OCI-LY7 (cell line): ENCODE results near the gene PRMT1. TPM values are rescaled to one million over a fixed set of nuclear protein-coding genes. Genes with fewer than 3 reads are reported as not detected.

ENCODE experiments used
- BruUV-seq: library from RNA; stranded (reverse); fragments of 400-500 nt; replicated peaks from 2 replicates; lab custom pipeline; 2021; lab: Mats Ljungman, UMichigan
- CTCF ChIA-PET: fragments of 300-600 bp; sonication (Branson Sonifier 250); formaldehyde crosslinking; loops from one replicate; lab custom pipeline; 2022; ENCODE audit warnings: antibody characterized with exemption; ENCODE audit not compliant: unreplicated experiment; lab: Charles Lee
- POLR2A ChIA-PET: fragments of 300-600 bp; sonication (Branson Sonifier 250); formaldehyde crosslinking; loops from one replicate; lab custom pipeline; 2022; ENCODE audit warnings: antibody characterized with exemption; lab: Charles Lee
- DNase-seq: peaks from one replicate; pipeline ENCODE4 v3.0.0-alpha.2; 2015; ENCODE audit warnings: low spot score
- H2AFZ ChIP-seq: fragments of 200-600 bp; sonication (generic), shearing (Covaris generic); 2 replicates; pipeline ENCODE4 v1.6.1; 2014; ENCODE audit warnings: mild to moderate bottlenecking, antibody characterized with exemption, low read length, moderate library complexity
- H3K27ac ChIP-seq: fragments of 200-600 bp; sonication (generic); 2 replicates; pipeline ENCODE4 v1.5.1; 2014; ENCODE audit warnings: mixed run types, low read depth, mild to moderate bottlenecking, moderate library complexity, low read length, inconsistent platforms; ENCODE audit not compliant: poor library complexity, severe bottlenecking
- H3K36me3 ChIP-seq: fragments of 200-600 bp; sonication (generic); 2 replicates; pipeline ENCODE4 v1.6.1; 2014; ENCODE audit warnings: mild to moderate bottlenecking, antibody characterized with exemption, low read length, moderate library complexity, mixed read lengths; ENCODE audit not compliant: insufficient read depth
- H3K4me1 ChIP-seq: fragments of 200-600 bp; sonication (generic); 2 replicates; pipeline ENCODE4 v1.5.1; 2014; ENCODE audit warnings: mild to moderate bottlenecking, low read length; ENCODE audit not compliant: insufficient read depth, poor library complexity, severe bottlenecking
- H3K4me2 ChIP-seq: fragments of 200-600 bp; sonication (generic); 2 replicates; pipeline ENCODE4 v1.6.1; 2014; ENCODE audit warnings: mild to moderate bottlenecking, low read length
- H3K4me3 ChIP-seq: fragments of 200-600 bp; sonication (generic); 2 replicates; pipeline ENCODE4 v1.5.1; 2014; ENCODE audit warnings: mild to moderate bottlenecking, low read depth, low read length; ENCODE audit not compliant: poor library complexity, severe bottlenecking
- H3K79me2 ChIP-seq: fragments of 200-600 bp; sonication (generic); 2 replicates; pipeline ENCODE4 v1.6.1; 2016; ENCODE audit warnings: low read depth, mild to moderate bottlenecking, low read length, moderate library complexity, mixed read lengths; ENCODE audit not compliant: insufficient read depth
- H3K9me2 ChIP-seq: fragments of 200-600 bp; sonication (generic); 2 replicates; pipeline ENCODE4 v1.6.1; 2016; ENCODE audit warnings: mild to moderate bottlenecking, low read length, mixed read lengths; ENCODE audit not compliant: insufficient read depth
- H3K9me3 ChIP-seq: fragments of 200-600 bp; sonication (generic); 2 replicates; pipeline ENCODE4 v1.6.1; 2014; ENCODE audit warnings: mild to moderate bottlenecking, mixed run types, low read length, mixed read lengths
- H4K20me1 ChIP-seq: fragments of 200-600 bp; sonication (generic); 2 replicates; pipeline ENCODE4 v1.6.1; 2014; ENCODE audit warnings: mild to moderate bottlenecking, antibody characterized with exemption, low read length, moderate library complexity, mixed read lengths; ENCODE audit not compliant: insufficient read depth
- EZH2phosphoT487 ChIP-seq: fragments of 200-600 bp; sonication (generic); IDR thresholded peaks from 2 replicates; pipeline ENCODE4 v1.6.1; 2018; ENCODE audit warnings: low read depth, borderline replicate concordance, mild to moderate bottlenecking, mixed run types, antibody characterized with exemption, low read length, moderate library complexity, mixed read lengths
- intact Hi-C: fragments of 100-400 bp; cut with micrococcal nuclease; formaldehyde crosslinking; loops from one replicate; pipeline ENCODE4 v1.10.0; 2022; ENCODE audit not compliant: unreplicated experiment
- total RNA-seq, 2 experiments: library from RNA; depleted of rRNA in 1 of 2; stranded (reverse); fragments of >200 nt in 1 of 2; shearing (Covaris generic) in 1 of 2; gene quantifications; 2 replicates each; pipeline ENCODE4 v1.2.3, GENCODE V29; 2014 to 2022
- TF ChIP-seq, protein P1 (sequence below): fragments of 200-600 bp; sonication (generic); conservative IDR thresholded peaks from 2 replicates; pipeline ENCODE4 v1.5.1; 2014; ENCODE audit warnings: mild to moderate bottlenecking, antibody characterized with exemption, low read length, moderate library complexity, mixed read lengths

Gene PRMT1
- total RNA-seq, 2 experiments from 2014 or later: 266 to 403 TPM

DNA sequence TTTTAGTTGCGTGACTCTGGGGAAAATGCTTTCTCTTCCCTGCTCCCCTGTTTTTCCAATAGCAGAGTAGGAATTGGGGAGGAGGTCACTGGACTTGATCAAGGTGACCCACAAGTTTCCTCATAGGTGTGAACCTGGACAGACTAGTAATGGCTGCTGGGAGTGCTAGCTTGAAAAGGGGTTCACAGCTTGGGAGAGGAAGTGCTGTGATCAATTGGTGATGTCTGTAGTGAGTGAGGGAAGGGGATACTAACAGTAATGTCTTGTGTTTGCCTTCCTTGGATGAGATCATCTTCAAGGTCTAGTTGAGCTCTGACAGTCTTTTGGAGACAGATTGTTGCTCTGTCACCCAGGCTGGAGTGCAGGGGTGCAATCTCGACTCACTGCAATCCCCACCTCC is 9.6 kb upstream of the PRMT1 start:
- H3K4me1 ChIP-seq: peaks cover 29% of the 10 kb centered on the region
- intact Hi-C loops: no loop called here
- H3K36me3 ChIP-seq: peaks cover 28% of the 10 kb centered on the region
- peak overlapping the region; percentile 90 for H3K4me3 ChIP-seq
- no peaks in the 10 kb centered on the region for H3K9me3 ChIP-seq
- DNase-seq: no peak
- H2AFZ ChIP-seq: no peak overlapping the region
- H3K79me2 ChIP-seq: peaks cover 34% of the 10 kb centered on the region
- CTCF ChIA-PET: no interaction called here
- H3K4me2 ChIP-seq: peak overlapping the region; percentile 98
- no peak overlapping the region for H3K27ac ChIP-seq
- no TSS peak for BruUV-seq
- TF ChIP-seq, protein P1, sequence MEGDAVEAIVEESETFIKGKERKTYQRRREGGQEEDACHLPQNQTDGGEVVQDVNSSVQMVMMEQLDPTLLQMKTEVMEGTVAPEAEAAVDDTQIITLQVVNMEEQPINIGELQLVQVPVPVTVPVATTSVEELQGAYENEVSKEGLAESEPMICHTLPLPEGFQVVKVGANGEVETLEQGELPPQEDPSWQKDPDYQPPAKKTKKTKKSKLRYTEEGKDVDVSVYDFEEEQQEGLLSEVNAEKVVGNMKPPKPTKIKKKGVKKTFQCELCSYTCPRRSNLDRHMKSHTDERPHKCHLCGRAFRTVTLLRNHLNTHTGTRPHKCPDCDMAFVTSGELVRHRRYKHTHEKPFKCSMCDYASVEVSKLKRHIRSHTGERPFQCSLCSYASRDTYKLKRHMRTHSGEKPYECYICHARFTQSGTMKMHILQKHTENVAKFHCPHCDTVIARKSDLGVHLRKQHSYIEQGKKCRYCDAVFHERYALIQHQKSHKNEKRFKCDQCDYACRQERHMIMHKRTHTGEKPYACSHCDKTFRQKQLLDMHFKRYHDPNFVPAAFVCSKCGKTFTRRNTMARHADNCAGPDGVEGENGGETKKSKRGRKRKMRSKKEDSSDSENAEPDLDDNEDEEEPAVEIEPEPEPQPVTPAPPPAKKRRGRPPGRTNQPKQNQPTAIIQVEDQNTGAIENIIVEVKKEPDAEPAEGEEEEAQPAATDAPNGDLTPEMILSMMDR: no peak
- no peak for TF ChIP-seq EZH2phosphoT487
- no peaks in the 10 kb centered on the region for H4K20me1 ChIP-seq
- POLR2A ChIA-PET: interaction anchor here (0.6 kb wide), 1 partner anchor 140 kb away, joined by 3 read pairs; the partner anchor contains the start of gene RCN3
- no peaks in the 10 kb centered on the region for H3K9me2 ChIP-seq

DNA sequence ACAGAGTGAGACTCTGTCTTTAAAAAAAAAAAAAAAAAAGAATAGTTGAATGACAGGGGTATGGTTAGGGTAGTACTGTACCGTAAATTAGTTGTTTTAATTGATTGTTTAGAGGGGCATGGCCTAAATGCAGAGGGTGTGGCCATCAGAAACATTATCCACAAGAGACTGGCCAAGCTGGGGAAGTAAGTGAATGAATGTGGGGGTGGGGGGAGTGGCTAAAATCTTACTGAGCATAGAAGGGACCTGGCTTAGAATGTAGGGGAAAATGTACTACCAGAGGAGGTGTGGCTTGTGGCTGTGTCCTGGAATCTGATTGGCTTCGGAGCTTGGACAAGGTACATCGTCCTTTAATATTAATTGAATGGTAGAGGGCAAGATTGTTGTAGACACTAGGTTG is 7.6 kb upstream of the PRMT1 start:
- no peak overlapping the region for H3K4me3 ChIP-seq
- no peak overlapping the region for H2AFZ ChIP-seq
- peaks cover 45% of the 10 kb centered on the region for H3K4me1 ChIP-seq
- no peak overlapping the region for H3K4me2 ChIP-seq
- no TSS peak for BruUV-seq
- intact Hi-C loops: no loop called here
- H3K36me3 ChIP-seq: peaks cover 18% of the 10 kb centered on the region
- TF ChIP-seq, protein P1: no peak
- no peaks in the 10 kb centered on the region for H3K9me2 ChIP-seq
- no peak for DNase-seq
- peaks cover 23% of the 10 kb centered on the region for H3K79me2 ChIP-seq
- no peaks in the 10 kb centered on the region for H4K20me1 ChIP-seq
- POLR2A ChIA-PET: no interaction called here
- no peaks in the 10 kb centered on the region for H3K9me3 ChIP-seq
- H3K27ac ChIP-seq: no peak overlapping the region
- CTCF ChIA-PET: no interaction called here

DNA sequence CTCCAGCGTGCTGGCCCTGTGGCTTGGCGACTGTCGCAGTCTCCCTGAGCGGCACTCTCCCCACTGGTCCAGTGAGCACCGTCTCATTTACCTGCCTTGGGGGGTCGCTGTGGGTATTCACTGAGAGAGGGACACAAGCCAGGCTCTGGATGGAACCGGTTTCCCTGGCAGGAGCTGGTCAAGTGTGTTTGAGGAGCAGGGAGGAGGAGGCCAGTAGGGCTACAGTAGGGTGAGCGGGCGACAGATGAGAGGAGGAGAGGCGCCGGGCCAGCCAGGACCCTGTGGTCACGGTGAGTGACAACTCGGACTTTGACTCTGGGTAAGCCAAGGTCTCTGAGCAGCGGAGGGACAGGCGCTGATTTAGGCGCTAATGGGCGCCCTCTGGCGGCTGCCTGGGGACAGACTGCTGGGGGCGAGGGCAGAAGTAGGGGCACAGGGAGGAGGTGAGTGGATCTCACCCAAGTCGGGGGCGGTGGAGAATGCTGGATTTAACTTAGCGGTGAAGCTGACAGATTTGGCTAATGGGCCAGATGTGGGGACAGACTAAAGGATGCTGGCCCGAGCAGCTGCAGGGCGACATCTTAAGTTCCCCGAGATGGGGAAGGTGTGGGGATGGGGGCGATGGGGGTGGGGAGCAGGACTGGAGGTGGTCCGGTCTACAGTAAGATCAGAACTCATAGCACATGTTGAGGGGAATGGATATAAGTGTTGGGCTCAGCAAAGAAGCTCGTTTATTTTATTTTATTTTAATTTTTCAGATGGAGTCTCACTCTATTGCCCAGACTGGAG is 4.7 kb upstream of the PRMT1 start:
- Histone ChIP-seq H3K9me3 (no peaks in the 10 kb centered on the region), H3K36me3 (peaks cover 18% of the 10 kb centered on the region), H2AFZ (no peak overlapping the region), H3K4me3 (peak overlapping the region; percentile 34), H3K27ac (peak overlapping the region; percentile 84), H3K9me2 (no peaks in the 10 kb centered on the region), H4K20me1 (no peaks in the 10 kb centered on the region), H3K4me2 (peak overlapping the region; percentile 68), H3K4me1 (peaks cover 45% of the 10 kb centered on the region), H3K79me2 (peaks cover 4% of the 10 kb centered on the region; the same call in 1 of the 2 replicates)
- TF ChIP-seq EZH2phosphoT487: no peak
- TF ChIP-seq, protein P1: peak; percentile 98
- ChIA-PET CTCF (interaction anchor here (0.7 kb wide), 1 partner anchor 30 kb away, joined by 3 read pairs; the partner anchor contains the start of gene SCAF1), POLR2A (no interaction called here)
- DNase-seq: peak; percentile 85
- intact Hi-C loops: loop anchor here (5.0 to 10.0 kb wide), 2 partner anchors 545 to 672 kb away; no protein-coding TSS in a partner anchor
- no TSS peak for BruUV-seq
